A549 (cell line): ENCODE measurements around the gene VWF. TPM values are rescaled to one million over a fixed set of nuclear protein-coding genes. Genes with fewer than 3 reads are reported as not detected.

Source experiments
- ATAC-seq, 2 experiments: fragments of 200-7000 bp in 1 of 2; fragments of >200 bp in 1 of 2; cut with Nextera tagmentation in 1 of 2; cut with Tn5 transposase in 1 of 2; 3 replicates each; pipeline versions ENCODE4 v1.8.0 to v1.9.1; 2018 to 2020; ENCODE audit warnings: mild to moderate bottlenecking in 1 of 2, moderate library complexity in 1 of 2
- CTCF ChIA-PET: fragments of 300-600 bp; sonication (Branson Sonifier 250); formaldehyde crosslinking; extraction: SDS; loops from one replicate; lab custom pipeline; 2021; ENCODE audit warnings: antibody characterized with exemption, inconsistent platforms; lab: Yijun Ruan, JAX
- POLR2A ChIA-PET: fragments of 350-600 bp; formaldehyde crosslinking; extraction: SDS; loops from one replicate; lab custom pipeline; 2021; ENCODE audit warnings: antibody characterized with exemption, inconsistent platforms; lab: Yijun Ruan, JAX
- DNase-seq, 2 experiments: peaks; one replicate each; pipeline versions ENCODE4 v3.0.0 to v3.0.0-alpha.2; 2011 to 2016; ENCODE audit warnings: low read depth in 1 of 2, low spot score in 1 of 2
- FAIRE-seq: peaks from 2 replicates; lab custom pipeline; 2011; peaks lifted over from hg19 to GRCh38; lab: Jason Lieb, UNC
- H3K27ac ChIP-seq, 2 experiments: fragments of >200 bp; sonication (Bioruptor Twin); formaldehyde crosslinking; 3 replicates each; pipeline ENCODE4 v1.5.1; 2016 to 2017
- H3K4me1 ChIP-seq: fragments of >200 bp; sonication (Bioruptor Twin); formaldehyde crosslinking; 3 replicates; pipeline ENCODE4 v1.6.1; 2016
- H3K4me2 ChIP-seq: fragments of >200 bp; sonication (Bioruptor Twin); formaldehyde crosslinking; 3 replicates; pipeline ENCODE4 v1.6.1; 2016
- H3K4me3 ChIP-seq: fragments of >200 bp; sonication (Bioruptor Twin); formaldehyde crosslinking; 3 replicates; pipeline ENCODE4 v1.5.1; 2016
- H3K9me3 ChIP-seq: fragments of >200 bp; sonication (Bioruptor Twin); formaldehyde crosslinking; 3 replicates; pipeline ENCODE4 v1.6.1; 2016
- CEBPB ChIP-seq, 2 experiments: fragments of >200 bp in 1 of 2; sonication (Bioruptor Twin) in 1 of 2; formaldehyde crosslinking in 1 of 2; IDR thresholded peaks; 2 replicates each; pipeline ENCODE4 v1.6.1; 2012 to 2016
- ESRRA ChIP-seq: fragments of 150-350 bp; IDR thresholded peaks from 2 replicates; pipeline ENCODE4 v1.6.1; 2014; ENCODE audit warnings: mild to moderate bottlenecking, low read length, borderline replicate concordance
- HOXA7 ChIP-seq: fragments of 250-450 bp; sonication (Bioruptor Pico); IDR thresholded peaks from 2 replicates; pipeline ENCODE4 v1.5.0; 2020; ENCODE audit warnings: mild to moderate bottlenecking, moderate library complexity
- HOXB13 ChIP-seq: fragments of 250-450 bp; sonication (Bioruptor Pico); IDR thresholded peaks from 2 replicates; pipeline ENCODE4 v1.5.0; 2020; ENCODE audit warnings: low read depth, mild to moderate bottlenecking, moderate library complexity
- JUNB ChIP-seq: fragments of >200 bp; sonication (Bioruptor Twin); formaldehyde crosslinking; IDR thresholded peaks from 2 replicates; pipeline ENCODE4 v1.6.1; 2016
- KDM5A ChIP-seq: fragments of 200-600 bp; sonication (generic); IDR thresholded peaks from 2 replicates; pipeline ENCODE4 v1.6.1; 2016; ENCODE audit warnings: antibody characterized with exemption, mild to moderate bottlenecking
- MAFK ChIP-seq: fragments of 450-650 bp; IDR thresholded peaks from 2 replicates; pipeline ENCODE4 v1.6.1; 2014; ENCODE audit not compliant: partially characterized antibody
- MAZ ChIP-seq: fragments of 150-350 bp; IDR thresholded peaks from 2 replicates; pipeline ENCODE4 v1.6.1; 2014; ENCODE audit warnings: antibody characterized with exemption, low read depth, low read length, borderline replicate concordance
- PHF8 ChIP-seq: fragments of 200-600 bp; sonication (generic); IDR thresholded peaks from 2 replicates; pipeline ENCODE4 v1.6.1; 2016; ENCODE audit warnings: low read depth, mild to moderate bottlenecking, antibody characterized with exemption, moderate library complexity, borderline replicate concordance
- POLR2A ChIP-seq: IDR thresholded peaks from 2 replicates; pipeline ENCODE4 v1.6.1; 2012; ENCODE audit warnings: mild to moderate bottlenecking, low read length
- TFCP2L1 ChIP-seq: fragments of 250-450 bp; sonication (Bioruptor Pico); IDR thresholded peaks from 2 replicates; pipeline ENCODE4 v1.5.0; 2021; ENCODE audit warnings: mild to moderate bottlenecking
- ZC3H11A ChIP-seq: fragments of 450-650 bp; IDR thresholded peaks from 2 replicates; pipeline ENCODE4 v1.6.1; 2014; ENCODE audit warnings: antibody characterized with exemption, mild to moderate bottlenecking
- ZSCAN20 ChIP-seq: fragments of 250-450 bp; sonication (Bioruptor Pico); IDR thresholded peaks from 2 replicates; pipeline ENCODE4 v1.8.0; 2022; ENCODE audit warnings: mild to moderate bottlenecking, moderate library complexity
- WGBS: methylation state at CpG from one replicate; pipeline ENCODE4 v1.1.6; 2017; ENCODE audit errors: missing lambda C conversion rate; 5-methylcytosine and 5-hydroxymethylcytosine counted together
- polyA plus RNA-seq, 4 experiments: library from polyadenylated mRNA; depleted of rRNA in 3 of 4; stranded (reverse); fragments of >200 nt; fragmentation: RNase III in 1 of 4; extraction: RNeasy Plus Mini Kit Qiagen cat#74134 plus additional on column Dnase treatment in 1 of 4; gene quantifications; 2 replicates in 3 of 4; 3 replicates in 1 of 4; pipeline ENCODE4 v1.2.3, GENCODE V29; 2011 to 2017
- TF ChIP-seq, protein P1 (sequence below): fragments of 250-450 bp; sonication (Bioruptor Pico); IDR thresholded peaks from 2 replicates; pipeline ENCODE4 v1.5.0; 2021; ENCODE audit warnings: mild to moderate bottlenecking, moderate library complexity, borderline replicate concordance
- TF ChIP-seq, protein P2 (sequence below): fragments of >200 bp; sonication (Bioruptor Twin); formaldehyde crosslinking; IDR thresholded peaks from 3 replicates; pipeline ENCODE4 v1.5.1; 2016
- TF ChIP-seq, protein P3 (sequence below): IDR thresholded peaks from 2 replicates; pipeline ENCODE4 v1.6.1; 2012
- TF ChIP-seq, protein P4 (sequence below): fragments of >200 bp; sonication (Bioruptor Twin); formaldehyde crosslinking; IDR thresholded peaks from 3 replicates; pipeline ENCODE4 v1.6.1; 2016
- TF ChIP-seq, protein P5 (sequence below): fragments of >200 bp; sonication (Bioruptor Twin); formaldehyde crosslinking; IDR thresholded peaks from 2 replicates; pipeline ENCODE4 v1.6.1; 2016
- TF ChIP-seq, protein P6 (sequence below): IDR thresholded peaks from 2 replicates; pipeline ENCODE4 v1.6.1; 2012; ENCODE audit warnings: low read depth, borderline replicate concordance
- TF ChIP-seq, protein P7 (sequence below): IDR thresholded peaks from 2 replicates; pipeline ENCODE4 v1.6.1; 2012

The VWF gene
- polyA plus RNA-seq, 2 of the 4 experiments (the other 2 are of a cell fraction): 0.01 TPM; not detected in 1

DNA sequence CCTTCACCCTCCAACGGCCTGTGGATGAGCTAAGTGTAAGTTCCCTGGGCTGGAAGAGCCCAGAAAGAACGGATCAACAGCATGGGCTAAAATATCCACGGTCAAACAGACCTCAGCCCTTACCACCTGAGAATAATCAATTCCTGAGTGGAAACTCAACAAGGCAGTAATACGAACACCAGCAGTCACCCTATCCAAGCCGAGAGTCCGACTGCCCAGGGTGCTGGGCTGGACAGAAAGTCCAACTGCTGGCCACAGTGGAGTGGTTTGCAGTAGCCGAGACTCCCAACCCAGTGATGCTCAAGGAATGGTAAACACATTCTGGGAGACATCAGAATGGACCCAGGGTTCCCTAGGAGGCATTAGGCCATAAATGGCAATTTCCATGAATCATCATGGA, 216.2 kb downstream of the VWF start:
- no peak for FAIRE-seq
- ATAC-seq: no peak
- H3K9me3 ChIP-seq: no peaks in the 10 kb centered on the region
- no peak overlapping the region for H3K4me3 ChIP-seq
- WGBS: 27% methylated on average over 7 of the region's 7 CpGs
- DNase-seq: no peak
- no peaks in the 10 kb centered on the region for H3K4me1 ChIP-seq
- ChIA-PET POLR2A (no interaction called here), CTCF (no interaction called here)
- no peak overlapping the region for H3K27ac ChIP-seq
- no peak for TF ChIP-seq JUNB
- TF ChIP-seq, protein P1, sequence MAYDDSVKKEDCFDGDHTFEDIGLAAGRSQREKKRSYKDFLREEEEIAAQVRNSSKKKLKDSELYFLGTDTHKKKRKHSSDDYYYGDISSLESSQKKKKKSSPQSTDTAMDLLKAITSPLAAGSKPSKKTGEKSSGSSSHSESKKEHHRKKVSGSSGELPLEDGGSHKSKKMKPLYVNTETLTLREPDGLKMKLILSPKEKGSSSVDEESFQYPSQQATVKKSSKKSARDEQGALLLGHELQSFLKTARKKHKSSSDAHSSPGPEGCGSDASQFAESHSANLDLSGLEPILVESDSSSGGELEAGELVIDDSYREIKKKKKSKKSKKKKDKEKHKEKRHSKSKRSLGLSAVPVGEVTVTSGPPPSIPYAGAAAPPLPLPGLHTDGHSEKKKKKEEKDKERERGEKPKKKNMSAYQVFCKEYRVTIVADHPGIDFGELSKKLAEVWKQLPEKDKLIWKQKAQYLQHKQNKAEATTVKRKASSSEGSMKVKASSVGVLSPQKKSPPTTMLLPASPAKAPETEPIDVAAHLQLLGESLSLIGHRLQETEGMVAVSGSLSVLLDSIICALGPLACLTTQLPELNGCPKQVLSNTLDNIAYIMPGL: no peak
- TF ChIP-seq ZSCAN20: no peak
- TF ChIP-seq, protein P2, sequence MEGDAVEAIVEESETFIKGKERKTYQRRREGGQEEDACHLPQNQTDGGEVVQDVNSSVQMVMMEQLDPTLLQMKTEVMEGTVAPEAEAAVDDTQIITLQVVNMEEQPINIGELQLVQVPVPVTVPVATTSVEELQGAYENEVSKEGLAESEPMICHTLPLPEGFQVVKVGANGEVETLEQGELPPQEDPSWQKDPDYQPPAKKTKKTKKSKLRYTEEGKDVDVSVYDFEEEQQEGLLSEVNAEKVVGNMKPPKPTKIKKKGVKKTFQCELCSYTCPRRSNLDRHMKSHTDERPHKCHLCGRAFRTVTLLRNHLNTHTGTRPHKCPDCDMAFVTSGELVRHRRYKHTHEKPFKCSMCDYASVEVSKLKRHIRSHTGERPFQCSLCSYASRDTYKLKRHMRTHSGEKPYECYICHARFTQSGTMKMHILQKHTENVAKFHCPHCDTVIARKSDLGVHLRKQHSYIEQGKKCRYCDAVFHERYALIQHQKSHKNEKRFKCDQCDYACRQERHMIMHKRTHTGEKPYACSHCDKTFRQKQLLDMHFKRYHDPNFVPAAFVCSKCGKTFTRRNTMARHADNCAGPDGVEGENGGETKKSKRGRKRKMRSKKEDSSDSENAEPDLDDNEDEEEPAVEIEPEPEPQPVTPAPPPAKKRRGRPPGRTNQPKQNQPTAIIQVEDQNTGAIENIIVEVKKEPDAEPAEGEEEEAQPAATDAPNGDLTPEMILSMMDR: no peak
- H3K4me2 ChIP-seq: no peak overlapping the region

DNA sequence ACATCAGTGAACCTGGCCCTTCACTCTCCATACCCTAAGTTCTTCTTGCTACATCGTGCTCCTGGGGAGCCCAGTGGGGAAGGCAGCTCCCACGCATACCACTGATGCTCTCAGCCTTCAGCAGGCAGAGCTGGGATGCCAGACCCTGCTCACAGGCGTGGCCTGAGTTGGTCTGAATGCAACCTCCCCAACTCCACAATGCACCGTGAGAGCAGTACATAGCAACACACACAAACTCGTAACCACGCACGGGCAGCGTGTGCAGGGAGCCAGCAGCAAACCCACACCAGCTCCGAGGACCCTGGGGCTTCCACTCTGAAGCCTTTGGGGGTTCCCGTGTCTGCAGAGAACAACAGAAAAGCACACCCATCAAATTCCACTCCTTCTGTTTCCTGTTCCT, 216.7 kb downstream of the VWF start:
- FAIRE-seq: no peak
- TF ChIP-seq, protein P3, sequence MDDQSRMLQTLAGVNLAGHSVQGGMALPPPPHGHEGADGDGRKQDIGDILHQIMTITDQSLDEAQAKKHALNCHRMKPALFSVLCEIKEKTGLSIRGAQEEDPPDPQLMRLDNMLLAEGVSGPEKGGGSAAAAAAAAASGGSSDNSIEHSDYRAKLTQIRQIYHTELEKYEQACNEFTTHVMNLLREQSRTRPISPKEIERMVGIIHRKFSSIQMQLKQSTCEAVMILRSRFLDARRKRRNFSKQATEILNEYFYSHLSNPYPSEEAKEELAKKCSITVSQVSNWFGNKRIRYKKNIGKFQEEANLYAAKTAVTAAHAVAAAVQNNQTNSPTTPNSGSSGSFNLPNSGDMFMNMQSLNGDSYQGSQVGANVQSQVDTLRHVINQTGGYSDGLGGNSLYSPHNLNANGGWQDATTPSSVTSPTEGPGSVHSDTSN: no peak
- TF ChIP-seq, protein P4, sequence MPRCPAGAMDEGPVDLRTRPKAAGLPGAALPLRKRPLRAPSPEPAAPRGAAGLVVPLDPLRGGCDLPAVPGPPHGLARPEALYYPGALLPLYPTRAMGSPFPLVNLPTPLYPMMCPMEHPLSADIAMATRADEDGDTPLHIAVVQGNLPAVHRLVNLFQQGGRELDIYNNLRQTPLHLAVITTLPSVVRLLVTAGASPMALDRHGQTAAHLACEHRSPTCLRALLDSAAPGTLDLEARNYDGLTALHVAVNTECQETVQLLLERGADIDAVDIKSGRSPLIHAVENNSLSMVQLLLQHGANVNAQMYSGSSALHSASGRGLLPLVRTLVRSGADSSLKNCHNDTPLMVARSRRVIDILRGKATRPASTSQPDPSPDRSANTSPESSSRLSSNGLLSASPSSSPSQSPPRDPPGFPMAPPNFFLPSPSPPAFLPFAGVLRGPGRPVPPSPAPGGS: no peak
- TF ChIP-seq PHF8: no peak
- TF ChIP-seq HOXB13 (CRISPR knock-in tag): no peak
- no peak for TF ChIP-seq KDM5A
- no peak for TF ChIP-seq JUNB
- TF ChIP-seq CEBPB (IDR thresholded peaks at IDR 0.05): no peak
- TF ChIP-seq MAFK: no peak
- TF ChIP-seq HOXA7: no peak
- no peak for TF ChIP-seq POLR2A
- TF ChIP-seq TFCP2L1 (CRISPR knock-in tag): no peak
- no peak for TF ChIP-seq ZSCAN20
- TF ChIP-seq, protein P5, sequence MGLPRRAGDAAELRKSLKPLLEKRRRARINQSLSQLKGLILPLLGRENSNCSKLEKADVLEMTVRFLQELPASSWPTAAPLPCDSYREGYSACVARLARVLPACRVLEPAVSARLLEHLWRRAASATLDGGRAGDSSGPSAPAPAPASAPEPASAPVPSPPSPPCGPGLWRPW: no peak
- TF ChIP-seq, protein P6, sequence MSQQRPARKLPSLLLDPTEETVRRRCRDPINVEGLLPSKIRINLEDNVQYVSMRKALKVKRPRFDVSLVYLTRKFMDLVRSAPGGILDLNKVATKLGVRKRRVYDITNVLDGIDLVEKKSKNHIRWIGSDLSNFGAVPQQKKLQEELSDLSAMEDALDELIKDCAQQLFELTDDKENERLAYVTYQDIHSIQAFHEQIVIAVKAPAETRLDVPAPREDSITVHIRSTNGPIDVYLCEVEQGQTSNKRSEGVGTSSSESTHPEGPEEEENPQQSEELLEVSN: no peak
- TF ChIP-seq, protein P7, sequence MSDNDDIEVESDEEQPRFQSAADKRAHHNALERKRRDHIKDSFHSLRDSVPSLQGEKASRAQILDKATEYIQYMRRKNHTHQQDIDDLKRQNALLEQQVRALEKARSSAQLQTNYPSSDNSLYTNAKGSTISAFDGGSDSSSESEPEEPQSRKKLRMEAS: no peak
- no peak for TF ChIP-seq MAZ
- no peak for TF ChIP-seq ESRRA
- no peak for TF ChIP-seq ZC3H11A
- TF ChIP-seq, all 56 proteins: peak for 0
- Histone ChIP-seq H3K4me2 (no peak overlapping the region), H3K27ac (no peak overlapping the region), H3K9me3 (no peaks in the 10 kb centered on the region), H3K4me3 (no peak overlapping the region), H3K4me1 (no peaks in the 10 kb centered on the region)
- DNase-seq: no peak
- POLR2A ChIA-PET: no interaction called here
- WGBS: 14% methylated on average over 10 of the region's 10 CpGs
- CTCF ChIA-PET: no interaction called here
- no peak for ATAC-seq
